Measurements from ENCODE around the gene RBBP7. TPM values are rescaled to one million over a fixed set of nuclear protein-coding genes. Genes with fewer than 3 reads are reported as not detected.

Gene RBBP7
- total RNA-seq, 1 experiment from 2014 or later: 146 TPM

DNA sequence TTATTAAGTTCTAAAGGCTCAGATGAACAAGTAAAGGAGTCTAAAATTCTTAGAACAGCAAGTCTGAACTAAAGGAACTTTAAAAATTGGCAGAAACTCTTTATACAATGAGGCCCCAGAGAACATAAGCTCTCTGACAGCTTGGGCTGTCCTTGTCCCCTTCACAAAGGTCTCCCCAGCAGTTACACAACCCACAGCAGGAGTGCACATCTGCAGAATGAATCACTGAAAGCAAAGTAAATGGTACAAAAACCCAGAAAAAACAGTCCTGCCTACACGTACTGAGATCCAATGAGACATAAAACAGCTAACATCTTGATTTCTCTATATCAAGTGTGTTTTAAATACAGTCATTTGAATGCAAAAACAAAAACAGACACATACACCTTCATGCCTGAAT lies 18.7 kb downstream of the RBBP7 start:
- no peaks in the 10 kb centered on the region for H3K9me2 ChIP-seq (ENCODE audit: insufficient read depth)
- ChIA-PET POLR2A (no interaction called here), CTCF (no interaction called here), RAD21 (ENCODE audit: low non-redundant PET in 1 of 2, low total read pairs in 2 of 2, uncharacterized antibody in 2 of 2, unreplicated experiment in 2 of 2) (no interaction called here)
- TF ChIP-seq ZNF274 (IDR thresholded peaks at IDR 0.05; ENCODE audit: low read depth, low read length) (no peak), CBX3 (IDR thresholded peaks at IDR 0.05; ENCODE audit: low read depth) (no peak), EZH2 (IDR thresholded peaks at IDR 0.05) (no peak), EZH2phosphoT487 (IDR thresholded peaks at IDR 0.05; ENCODE audit: borderline replicate concordance) (no peak), ELF1 (IDR thresholded peaks at IDR 0.05; ENCODE audit: borderline replicate concordance, low read depth) (no peak), SRF (IDR thresholded peaks at IDR 0.05; ENCODE audit: low read depth) (no peak)
- TF ChIP-seq, protein P1, sequence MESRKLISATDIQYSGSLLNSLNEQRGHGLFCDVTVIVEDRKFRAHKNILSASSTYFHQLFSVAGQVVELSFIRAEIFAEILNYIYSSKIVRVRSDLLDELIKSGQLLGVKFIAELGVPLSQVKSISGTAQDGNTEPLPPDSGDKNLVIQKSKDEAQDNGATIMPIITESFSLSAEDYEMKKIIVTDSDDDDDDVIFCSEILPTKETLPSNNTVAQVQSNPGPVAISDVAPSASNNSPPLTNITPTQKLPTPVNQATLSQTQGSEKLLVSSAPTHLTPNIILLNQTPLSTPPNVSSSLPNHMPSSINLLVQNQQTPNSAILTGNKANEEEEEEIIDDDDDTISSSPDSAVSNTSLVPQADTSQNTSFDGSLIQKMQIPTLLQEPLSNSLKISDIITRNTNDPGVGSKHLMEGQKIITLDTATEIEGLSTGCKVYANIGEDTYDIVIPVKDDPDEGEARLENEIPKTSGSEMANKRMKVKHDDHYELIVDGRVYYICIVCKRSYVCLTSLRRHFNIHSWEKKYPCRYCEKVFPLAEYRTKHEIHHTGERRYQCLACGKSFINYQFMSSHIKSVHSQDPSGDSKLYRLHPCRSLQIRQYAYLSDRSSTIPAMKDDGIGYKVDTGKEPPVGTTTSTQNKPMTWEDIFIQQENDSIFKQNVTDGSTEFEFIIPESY (IDR thresholded peaks at IDR 0.05; ENCODE audit: extremely low read depth, insufficient replicate concordance, low read length): no peak
- TF ChIP-seq, protein P2, sequence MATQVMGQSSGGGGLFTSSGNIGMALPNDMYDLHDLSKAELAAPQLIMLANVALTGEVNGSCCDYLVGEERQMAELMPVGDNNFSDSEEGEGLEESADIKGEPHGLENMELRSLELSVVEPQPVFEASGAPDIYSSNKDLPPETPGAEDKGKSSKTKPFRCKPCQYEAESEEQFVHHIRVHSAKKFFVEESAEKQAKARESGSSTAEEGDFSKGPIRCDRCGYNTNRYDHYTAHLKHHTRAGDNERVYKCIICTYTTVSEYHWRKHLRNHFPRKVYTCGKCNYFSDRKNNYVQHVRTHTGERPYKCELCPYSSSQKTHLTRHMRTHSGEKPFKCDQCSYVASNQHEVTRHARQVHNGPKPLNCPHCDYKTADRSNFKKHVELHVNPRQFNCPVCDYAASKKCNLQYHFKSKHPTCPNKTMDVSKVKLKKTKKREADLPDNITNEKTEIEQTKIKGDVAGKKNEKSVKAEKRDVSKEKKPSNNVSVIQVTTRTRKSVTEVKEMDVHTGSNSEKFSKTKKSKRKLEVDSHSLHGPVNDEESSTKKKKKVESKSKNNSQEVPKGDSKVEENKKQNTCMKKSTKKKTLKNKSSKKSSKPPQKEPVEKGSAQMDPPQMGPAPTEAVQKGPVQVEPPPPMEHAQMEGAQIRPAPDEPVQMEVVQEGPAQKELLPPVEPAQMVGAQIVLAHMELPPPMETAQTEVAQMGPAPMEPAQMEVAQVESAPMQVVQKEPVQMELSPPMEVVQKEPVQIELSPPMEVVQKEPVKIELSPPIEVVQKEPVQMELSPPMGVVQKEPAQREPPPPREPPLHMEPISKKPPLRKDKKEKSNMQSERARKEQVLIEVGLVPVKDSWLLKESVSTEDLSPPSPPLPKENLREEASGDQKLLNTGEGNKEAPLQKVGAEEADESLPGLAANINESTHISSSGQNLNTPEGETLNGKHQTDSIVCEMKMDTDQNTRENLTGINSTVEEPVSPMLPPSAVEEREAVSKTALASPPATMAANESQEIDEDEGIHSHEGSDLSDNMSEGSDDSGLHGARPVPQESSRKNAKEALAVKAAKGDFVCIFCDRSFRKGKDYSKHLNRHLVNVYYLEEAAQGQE (IDR thresholded peaks at IDR 0.05; ENCODE audit: low read depth): no peak
- no TSS peak for BruUV-seq (replicated peaks)
- intact Hi-C loops (cut with micrococcal nuclease): no loop called here
- peaks cover 53% of the 10 kb centered on the region for H3K79me2 ChIP-seq (ENCODE audit: insufficient read depth, low read length)
- H3K27me3 ChIP-seq (ENCODE audit: insufficient read depth, low read length): no peaks in the 10 kb centered on the region
- H2AFZ ChIP-seq (ENCODE audit: low read depth, low read length, poor library complexity, severe bottlenecking): no peak overlapping the region
- no peak overlapping the region for H3K4me3 ChIP-seq (replicated peaks in 1 of 2; ENCODE audit: low read depth in 1 of 2, low read length in 2 of 2)
- H3K4me2 ChIP-seq (ENCODE audit: low read length): no peak overlapping the region
- H3K9me3 ChIP-seq (ENCODE audit: control insufficient read depth in 1 of 2, insufficient read depth in 1 of 2, low read depth in 1 of 2, low read length in 2 of 2): no peaks in the 10 kb centered on the region
- ATAC-seq (no peak), DNase-seq (ENCODE audit: low read depth, low spot score) (no peak)
- H3K4me1 ChIP-seq (ENCODE audit: control insufficient read depth in 1 of 2, insufficient read depth in 2 of 2, low read length in 2 of 2): peaks cover 0 to 4% of the 10 kb centered on the region in 2 experiments; a peak in 1 of 4 replicates
- H3K9ac ChIP-seq (ENCODE audit: low read length): no peak overlapping the region
- no peaks in the 10 kb centered on the region for H4K20me1 ChIP-seq (ENCODE audit: insufficient read depth)
- peaks cover 13 to 18% of the 10 kb centered on the region in 2 experiments; a peak in 2 of 4 replicates for H3K36me3 ChIP-seq (ENCODE audit: control insufficient read depth in 1 of 2, insufficient read depth in 2 of 2, low read length in 2 of 2)
- no peak overlapping the region for H3K27ac ChIP-seq (ENCODE audit: low read depth, low read length)

Data from HCT116 (cell line).